Measurements from ENCODE around the gene FGFR2. TPM values are rescaled to one million over a fixed set of nuclear protein-coding genes. Genes with fewer than 3 reads are reported as not detected.
"Not testable (repeated sequence)": the region's sequence is repeated elsewhere in the genome, so short reads cannot be mapped to it uniquely, and the experiment has no call there.

FGFR2 gene
- total RNA-seq, 1 experiment from 2014 or later = 286 TPM

DNA sequence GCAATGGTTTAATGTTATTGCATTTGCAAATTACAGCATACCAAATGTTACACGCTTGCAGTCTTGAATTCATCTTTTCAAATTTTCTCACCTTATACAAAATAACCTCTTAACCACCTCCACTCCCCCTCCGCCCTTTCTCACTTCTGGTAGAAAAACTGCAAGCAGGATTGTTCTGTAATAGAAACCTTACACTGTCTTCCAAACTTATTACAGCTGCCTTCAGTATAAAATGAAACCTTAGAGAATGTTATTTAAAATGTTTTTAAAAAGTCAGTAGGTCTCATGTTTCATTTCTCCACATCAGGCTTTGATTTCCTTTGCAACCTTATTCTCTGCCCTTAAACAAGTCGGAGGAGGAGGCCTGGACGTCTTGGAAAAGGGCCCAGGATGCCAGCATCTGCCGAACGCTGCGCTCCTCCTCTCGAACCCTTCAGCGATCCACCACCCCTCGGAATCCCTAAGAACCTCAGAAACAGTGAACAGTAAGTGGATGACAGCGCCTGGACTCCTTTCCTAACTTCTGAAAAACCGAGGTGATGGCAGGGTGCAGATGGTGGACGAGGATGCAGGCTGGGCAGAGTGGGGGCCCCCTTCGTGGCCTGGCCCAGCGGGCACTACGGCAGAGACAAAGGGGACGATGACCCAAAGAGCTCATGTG, 74.0 kb downstream of the FGFR2 start:
- POLR2A ChIA-PET = no interaction called here
- Histone ChIP-seq H3K36me3 (ENCODE audit: control insufficient read depth, insufficient read depth, low read length) (peaks cover 1% of the 10 kb centered on the region), H3K4me3 (ENCODE audit: low read depth, low read length) (no peak overlapping the region), H3K9me3 (no peaks in the 10 kb centered on the region), H3K4me1 (peaks cover 22% of the 10 kb centered on the region; the same call in 1 of the 2 replicates), H3K27me3 (replicated peaks; ENCODE audit: control insufficient read depth, insufficient read depth, low read length) (no peaks in the 10 kb centered on the region)
- intact Hi-C loops (cut with micrococcal nuclease; ENCODE audit: unreplicated experiment) = no loop called here
- CTCF ChIA-PET = no interaction called here
- H3K4me1 Mint-ChIP-seq (ENCODE audit: low read depth, unreplicated experiment) = peaks cover 61% of the 10 kb centered on the region
- H3K27ac Mint-ChIP-seq (ENCODE audit: unreplicated experiment) = peak overlapping the region; percentile 85
- H3K4me3 Mint-ChIP-seq (ENCODE audit: unreplicated experiment) = peak overlapping the region; percentile 12
- H3K27me3 Mint-ChIP-seq (ENCODE audit: insufficient read depth, unreplicated experiment) = no peaks in the 10 kb centered on the region
- BruUV-seq (replicated peaks) = no TSS peak
- no peak for DNase-seq
- no peaks in the 10 kb centered on the region for H3K9me3 Mint-ChIP-seq (ENCODE audit: unreplicated experiment)
- TF ChIP-seq, protein P1, sequence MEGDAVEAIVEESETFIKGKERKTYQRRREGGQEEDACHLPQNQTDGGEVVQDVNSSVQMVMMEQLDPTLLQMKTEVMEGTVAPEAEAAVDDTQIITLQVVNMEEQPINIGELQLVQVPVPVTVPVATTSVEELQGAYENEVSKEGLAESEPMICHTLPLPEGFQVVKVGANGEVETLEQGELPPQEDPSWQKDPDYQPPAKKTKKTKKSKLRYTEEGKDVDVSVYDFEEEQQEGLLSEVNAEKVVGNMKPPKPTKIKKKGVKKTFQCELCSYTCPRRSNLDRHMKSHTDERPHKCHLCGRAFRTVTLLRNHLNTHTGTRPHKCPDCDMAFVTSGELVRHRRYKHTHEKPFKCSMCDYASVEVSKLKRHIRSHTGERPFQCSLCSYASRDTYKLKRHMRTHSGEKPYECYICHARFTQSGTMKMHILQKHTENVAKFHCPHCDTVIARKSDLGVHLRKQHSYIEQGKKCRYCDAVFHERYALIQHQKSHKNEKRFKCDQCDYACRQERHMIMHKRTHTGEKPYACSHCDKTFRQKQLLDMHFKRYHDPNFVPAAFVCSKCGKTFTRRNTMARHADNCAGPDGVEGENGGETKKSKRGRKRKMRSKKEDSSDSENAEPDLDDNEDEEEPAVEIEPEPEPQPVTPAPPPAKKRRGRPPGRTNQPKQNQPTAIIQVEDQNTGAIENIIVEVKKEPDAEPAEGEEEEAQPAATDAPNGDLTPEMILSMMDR (IDR thresholded peaks at IDR 0.05; ENCODE audit: insufficient read depth in 1 of 2, low read depth in 1 of 2, low read length in 1 of 2, severe bottlenecking in 1 of 2, unreplicated experiment in 1 of 2) = no peak
- peaks cover 94% of the 10 kb centered on the region for H3K36me3 Mint-ChIP-seq (ENCODE audit: insufficient read depth, unreplicated experiment)

DNA sequence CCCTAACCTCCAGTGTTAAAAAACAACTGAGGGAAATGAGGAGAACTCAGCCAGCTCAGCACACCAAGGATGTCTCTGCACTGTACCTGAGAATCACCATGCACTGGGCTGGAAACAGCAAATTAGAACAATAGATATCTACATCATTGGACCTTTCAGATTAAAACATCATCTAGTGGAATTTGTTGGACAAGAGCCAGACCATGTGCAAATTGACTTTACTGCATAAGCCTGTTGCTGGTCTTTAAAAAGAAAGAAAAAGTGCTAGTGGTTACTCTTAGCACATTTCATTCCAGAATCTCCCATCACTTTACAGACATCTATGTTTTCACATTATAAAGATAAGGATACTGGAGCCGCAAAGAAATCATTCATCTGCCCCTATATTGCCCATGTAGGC, 75.4 kb downstream of the FGFR2 start:
- intact Hi-C loops (cut with micrococcal nuclease; ENCODE audit: unreplicated experiment) = no loop called here
- peaks cover 94% of the 10 kb centered on the region for H3K36me3 Mint-ChIP-seq (ENCODE audit: insufficient read depth, unreplicated experiment)
- H3K36me3 ChIP-seq (ENCODE audit: control insufficient read depth, insufficient read depth, low read length) = peaks cover 1% of the 10 kb centered on the region
- no peaks in the 10 kb centered on the region for H3K27me3 Mint-ChIP-seq (ENCODE audit: insufficient read depth, unreplicated experiment)
- H3K27me3 ChIP-seq (replicated peaks; ENCODE audit: control insufficient read depth, insufficient read depth, low read length) = no peaks in the 10 kb centered on the region
- H3K27ac Mint-ChIP-seq (ENCODE audit: unreplicated experiment) = peak overlapping the region; percentile 21
- peaks cover 12% of the 10 kb centered on the region; the same call in 1 of the 2 replicates for H3K4me1 ChIP-seq
- no TSS peak for BruUV-seq (replicated peaks)
- no peak for DNase-seq
- ChIA-PET CTCF (no interaction called here), POLR2A (no interaction called here)
- H3K9me3 ChIP-seq = no peaks in the 10 kb centered on the region
- H3K4me3 ChIP-seq (ENCODE audit: low read depth, low read length) = no peak overlapping the region
- H3K4me1 Mint-ChIP-seq (ENCODE audit: low read depth, unreplicated experiment) = peaks cover 49% of the 10 kb centered on the region
- no peaks in the 10 kb centered on the region for H3K9me3 Mint-ChIP-seq (ENCODE audit: unreplicated experiment)
- TF ChIP-seq, protein P1 (IDR thresholded peaks at IDR 0.05; ENCODE audit: insufficient read depth in 1 of 2, low read depth in 1 of 2, low read length in 1 of 2, severe bottlenecking in 1 of 2, unreplicated experiment in 1 of 2) = no peak
- H3K4me3 Mint-ChIP-seq (ENCODE audit: unreplicated experiment) = no peak overlapping the region

DNA sequence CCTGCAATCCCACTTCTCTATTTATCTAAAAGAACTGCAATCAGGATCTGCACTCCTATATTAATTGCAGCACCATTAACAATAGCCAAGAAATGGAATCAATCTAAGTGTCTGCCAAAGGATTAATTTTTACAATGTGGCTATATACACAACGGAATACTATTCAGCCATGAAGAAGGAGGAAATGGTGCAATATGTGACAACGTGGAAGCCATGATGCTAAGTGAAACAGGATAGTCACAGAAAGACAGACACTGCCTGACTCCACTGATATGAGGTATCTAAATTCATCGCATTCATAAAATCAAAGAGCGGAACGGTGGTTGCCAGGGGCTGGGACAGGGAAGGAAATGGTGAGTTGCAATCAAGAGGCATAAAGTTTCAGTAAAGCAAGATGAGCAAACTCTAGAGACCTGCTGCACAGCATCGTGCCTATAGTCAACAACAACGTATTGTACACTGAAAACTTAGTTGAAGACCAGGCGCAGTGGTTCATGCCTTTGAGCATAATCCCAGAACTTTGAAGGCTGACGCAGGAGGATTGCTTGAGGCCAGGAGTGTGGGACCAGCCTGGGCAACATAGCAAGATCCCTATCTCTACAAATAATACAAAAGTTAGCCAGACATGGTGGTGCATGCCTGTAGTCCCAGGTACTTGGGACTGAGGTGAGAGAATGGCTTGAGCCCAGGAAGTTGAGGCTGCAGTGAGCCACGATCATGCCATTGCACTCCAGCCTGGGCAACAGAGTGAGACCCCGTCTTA, 76.3 kb downstream of the FGFR2 start:
- ChIA-PET CTCF (no interaction called here), POLR2A (no interaction called here)
- peaks cover 4% of the 10 kb centered on the region for H3K36me3 ChIP-seq (ENCODE audit: control insufficient read depth, insufficient read depth, low read length)
- TF ChIP-seq, protein P1 (IDR thresholded peaks at IDR 0.05; ENCODE audit: insufficient read depth in 1 of 2, low read depth in 1 of 2, low read length in 1 of 2, severe bottlenecking in 1 of 2, unreplicated experiment in 1 of 2) = no peak
- H3K4me1 ChIP-seq = peaks cover 9% of the 10 kb centered on the region; the same call in 1 of the 2 replicates
- Mint-ChIP-seq H3K9me3 (ENCODE audit: unreplicated experiment) (no peaks in the 10 kb centered on the region), H3K36me3 (ENCODE audit: insufficient read depth, unreplicated experiment) (peaks cover 94% of the 10 kb centered on the region), H3K4me3 (ENCODE audit: unreplicated experiment) (no peak overlapping the region), H3K4me1 (ENCODE audit: low read depth, unreplicated experiment) (peaks cover 47% of the 10 kb centered on the region), H3K27me3 (ENCODE audit: insufficient read depth, unreplicated experiment) (no peaks in the 10 kb centered on the region), H3K27ac (ENCODE audit: unreplicated experiment) (peak overlapping the region; percentile 21)
- H3K9me3 ChIP-seq = no peaks in the 10 kb centered on the region
- intact Hi-C loops (cut with micrococcal nuclease; ENCODE audit: unreplicated experiment) = no loop called here
- no peak overlapping the region for H3K4me3 ChIP-seq (ENCODE audit: low read depth, low read length)
- no peak for DNase-seq
- H3K27me3 ChIP-seq (replicated peaks; ENCODE audit: control insufficient read depth, insufficient read depth, low read length) = no peaks in the 10 kb centered on the region
- no TSS peak for BruUV-seq (replicated peaks)

DNA sequence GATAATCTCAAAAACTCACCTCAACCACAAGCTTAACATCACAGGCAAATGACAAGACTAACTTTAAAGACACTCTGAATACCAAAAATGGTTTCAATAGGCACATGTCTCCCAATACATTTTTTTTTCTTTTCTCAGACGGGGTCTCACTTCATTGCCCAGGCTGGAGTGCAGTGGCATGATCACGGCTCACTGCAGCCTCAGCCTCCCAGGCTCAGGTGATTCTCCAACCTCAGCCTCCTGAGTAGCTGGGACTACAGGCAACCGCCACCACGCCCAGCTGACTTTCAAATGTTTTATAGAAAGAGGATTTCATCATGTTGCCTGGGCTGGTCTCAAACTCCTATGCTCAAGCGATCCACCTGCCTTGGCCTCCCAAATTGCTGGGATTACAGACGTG, 77.7 kb downstream of the FGFR2 start:
- CTCF ChIA-PET = not testable (repeated sequence)

More for the DNA sequence above, 77.7 kb downstream of the FGFR2 start:
- H3K27me3 Mint-ChIP-seq (ENCODE audit: insufficient read depth, unreplicated experiment); POLR2A ChIA-PET; BruUV-seq (replicated peaks); H3K9me3 Mint-ChIP-seq (ENCODE audit: unreplicated experiment); H3K4me3 Mint-ChIP-seq (ENCODE audit: unreplicated experiment); H3K9me3 ChIP-seq; H3K36me3 ChIP-seq (ENCODE audit: control insufficient read depth, insufficient read depth, low read length); intact Hi-C loops (cut with micrococcal nuclease; ENCODE audit: unreplicated experiment); H3K4me3 ChIP-seq (ENCODE audit: low read depth, low read length); H3K27me3 ChIP-seq (replicated peaks; ENCODE audit: control insufficient read depth, insufficient read depth, low read length); DNase-seq: not testable (repeated sequence)
- H3K27ac Mint-ChIP-seq (ENCODE audit: unreplicated experiment) = peak overlapping the region; percentile 48
- H3K4me1 ChIP-seq = peaks cover 17% of the 10 kb centered on the region
- H3K4me1 Mint-ChIP-seq (ENCODE audit: low read depth, unreplicated experiment) = peaks cover 34% of the 10 kb centered on the region
- peaks cover 91% of the 10 kb centered on the region for H3K36me3 Mint-ChIP-seq (ENCODE audit: insufficient read depth, unreplicated experiment)
